Endothelial cell of umbilical vein (primary cell): Measurements from ENCODE around the gene C16orf95.

ENCODE experiments used
- MYC ChIP-seq: IDR thresholded peaks from one replicate; pipeline ENCODE4 v1.6.1; 2011; ENCODE audit warnings: mild to moderate bottlenecking, low read depth, low read length
- TF ChIP-seq, protein P1 (sequence below), 2 donors: IDR thresholded peaks; 1 replicate in 1 of 2; 2 replicates in 1 of 2; pipeline ENCODE4 v1.5.1; 2011; ENCODE audit warnings: low read length in 2 of 2, mild to moderate bottlenecking in 2 of 2, moderate library complexity in 2 of 2, control low read depth in 1 of 2, inconsistent platforms in 1 of 2, low read depth in 1 of 2; ENCODE audit not compliant: insufficient read depth in 1 of 2; ENCODE audit errors: extremely low read depth in 1 of 2

DNA sequence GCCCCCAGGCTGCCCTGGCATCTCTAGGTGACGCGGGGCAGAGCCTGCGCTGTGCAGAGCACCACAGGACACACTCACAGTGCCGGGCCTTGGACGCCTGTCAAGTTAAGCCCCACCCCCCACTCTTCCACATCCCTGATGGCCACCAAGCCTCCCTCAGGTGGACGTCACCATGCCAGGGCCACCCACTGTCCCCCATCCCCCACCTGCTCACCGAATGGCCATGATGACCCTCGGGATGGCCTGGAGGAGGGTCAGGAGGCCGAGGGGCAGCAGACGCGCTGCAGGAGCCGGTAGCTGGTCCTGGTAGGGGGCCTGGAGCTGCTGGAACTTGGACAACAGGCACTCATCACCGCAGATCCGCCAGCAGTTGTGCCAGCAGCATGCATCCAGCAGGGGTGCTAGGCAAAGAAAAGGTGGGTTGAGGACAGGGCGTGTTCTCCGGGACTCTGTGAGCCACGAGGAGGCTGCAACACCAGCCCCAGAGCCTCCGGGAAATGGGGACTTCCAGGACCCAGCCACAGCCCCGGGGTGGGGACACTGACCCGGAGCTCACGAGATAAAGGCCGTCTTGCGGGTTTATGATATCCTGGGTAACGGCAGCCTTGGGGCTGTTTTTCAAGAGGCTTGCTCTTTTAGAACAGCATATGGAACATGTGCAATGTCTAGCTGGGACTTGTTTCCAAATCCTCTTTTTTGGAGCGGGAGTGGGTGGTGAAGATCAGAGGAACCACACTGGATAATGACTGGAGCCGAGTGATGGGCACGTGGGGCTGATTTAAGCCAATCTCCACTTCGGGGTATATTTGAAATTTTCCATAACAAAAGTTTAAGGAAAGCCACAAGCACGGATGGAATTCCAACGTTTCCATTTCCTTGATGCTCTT is 11.4 kb downstream of the C16orf95 start:
- TF ChIP-seq, protein P1, sequence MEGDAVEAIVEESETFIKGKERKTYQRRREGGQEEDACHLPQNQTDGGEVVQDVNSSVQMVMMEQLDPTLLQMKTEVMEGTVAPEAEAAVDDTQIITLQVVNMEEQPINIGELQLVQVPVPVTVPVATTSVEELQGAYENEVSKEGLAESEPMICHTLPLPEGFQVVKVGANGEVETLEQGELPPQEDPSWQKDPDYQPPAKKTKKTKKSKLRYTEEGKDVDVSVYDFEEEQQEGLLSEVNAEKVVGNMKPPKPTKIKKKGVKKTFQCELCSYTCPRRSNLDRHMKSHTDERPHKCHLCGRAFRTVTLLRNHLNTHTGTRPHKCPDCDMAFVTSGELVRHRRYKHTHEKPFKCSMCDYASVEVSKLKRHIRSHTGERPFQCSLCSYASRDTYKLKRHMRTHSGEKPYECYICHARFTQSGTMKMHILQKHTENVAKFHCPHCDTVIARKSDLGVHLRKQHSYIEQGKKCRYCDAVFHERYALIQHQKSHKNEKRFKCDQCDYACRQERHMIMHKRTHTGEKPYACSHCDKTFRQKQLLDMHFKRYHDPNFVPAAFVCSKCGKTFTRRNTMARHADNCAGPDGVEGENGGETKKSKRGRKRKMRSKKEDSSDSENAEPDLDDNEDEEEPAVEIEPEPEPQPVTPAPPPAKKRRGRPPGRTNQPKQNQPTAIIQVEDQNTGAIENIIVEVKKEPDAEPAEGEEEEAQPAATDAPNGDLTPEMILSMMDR (IDR thresholded peaks at IDR 0.05; ENCODE audit: extremely low read depth in 1 of 2, insufficient read depth in 1 of 2, low read depth in 1 of 2, low read length in 2 of 2), result peak in 1 of 2 donors; percentile 11
- TF ChIP-seq MYC, result no peak
